OCI-LY7 (cell line): ENCODE measurements around the gene UBTFL1.
"Not testable (repeated sequence)": the region's sequence is repeated elsewhere in the genome, so short reads cannot be mapped to it uniquely, and the experiment has no call there.

Source experiments
- CTCF ChIP-seq: fragments of 200-600 bp; sonication (generic); conservative IDR thresholded peaks from 2 replicates; pipeline ENCODE4 v1.5.1; 2014; ENCODE audit warnings: mild to moderate bottlenecking, antibody characterized with exemption, low read length, moderate library complexity, mixed read lengths
- EZH2phosphoT487 ChIP-seq: fragments of 200-600 bp; sonication (generic); IDR thresholded peaks from 2 replicates; pipeline ENCODE4 v1.6.1; 2018; ENCODE audit warnings: low read depth, borderline replicate concordance, mild to moderate bottlenecking, mixed run types, antibody characterized with exemption, low read length, moderate library complexity, mixed read lengths

GRCh38 chr11:90098261-90098660 lies 12.5 kb downstream of the UBTFL1 start:
- TF ChIP-seq CTCF, EZH2phosphoT487: not testable (repeated sequence)
